ENCODE measurements around the gene IRF2. TPM values are rescaled to one million over a fixed set of nuclear protein-coding genes. Genes with fewer than 3 reads are reported as not detected.

The IRF2 gene
- polyA plus RNA-seq, 1 donor (not counting 4 experiments of a cell fraction or from before 2014, with no cell fraction given), result 23.8 TPM

DNA sequence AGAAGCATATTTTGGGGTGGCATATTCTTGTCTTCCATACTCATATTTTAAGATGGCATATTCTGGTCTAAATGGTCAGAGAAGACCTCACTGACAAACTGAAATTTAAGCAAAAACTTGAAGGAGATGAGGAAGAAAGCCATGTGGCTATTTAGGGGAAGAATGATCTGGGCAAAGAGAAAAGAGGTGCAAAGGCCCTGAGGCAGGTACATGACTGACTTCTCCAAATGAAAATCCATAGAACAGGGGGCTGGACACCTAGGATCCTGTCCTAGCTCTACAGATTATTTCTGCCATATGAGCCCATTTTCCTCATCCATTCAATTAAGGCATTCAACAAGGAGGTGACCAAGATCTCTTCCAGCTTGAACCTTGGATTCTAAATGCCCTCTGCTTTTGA, 105.6 kb downstream of the IRF2 start:
- H3K27me3 ChIP-seq (ENCODE audit: control insufficient read depth, extremely low read depth, insufficient read depth, low read length), result no peaks in the 10 kb centered on the region
- H3K9me1 ChIP-seq (ENCODE audit: control insufficient read depth, extremely low read depth, insufficient read depth, low read length), result peaks cover 2% of the 10 kb centered on the region
- TF ChIP-seq, protein P1, sequence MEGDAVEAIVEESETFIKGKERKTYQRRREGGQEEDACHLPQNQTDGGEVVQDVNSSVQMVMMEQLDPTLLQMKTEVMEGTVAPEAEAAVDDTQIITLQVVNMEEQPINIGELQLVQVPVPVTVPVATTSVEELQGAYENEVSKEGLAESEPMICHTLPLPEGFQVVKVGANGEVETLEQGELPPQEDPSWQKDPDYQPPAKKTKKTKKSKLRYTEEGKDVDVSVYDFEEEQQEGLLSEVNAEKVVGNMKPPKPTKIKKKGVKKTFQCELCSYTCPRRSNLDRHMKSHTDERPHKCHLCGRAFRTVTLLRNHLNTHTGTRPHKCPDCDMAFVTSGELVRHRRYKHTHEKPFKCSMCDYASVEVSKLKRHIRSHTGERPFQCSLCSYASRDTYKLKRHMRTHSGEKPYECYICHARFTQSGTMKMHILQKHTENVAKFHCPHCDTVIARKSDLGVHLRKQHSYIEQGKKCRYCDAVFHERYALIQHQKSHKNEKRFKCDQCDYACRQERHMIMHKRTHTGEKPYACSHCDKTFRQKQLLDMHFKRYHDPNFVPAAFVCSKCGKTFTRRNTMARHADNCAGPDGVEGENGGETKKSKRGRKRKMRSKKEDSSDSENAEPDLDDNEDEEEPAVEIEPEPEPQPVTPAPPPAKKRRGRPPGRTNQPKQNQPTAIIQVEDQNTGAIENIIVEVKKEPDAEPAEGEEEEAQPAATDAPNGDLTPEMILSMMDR (optimal IDR thresholded peaks at IDR 0.05 in 1 of 3, IDR thresholded peaks at IDR 0.05 in 1 of 3, conservative IDR thresholded peaks at IDR 0.05 in 1 of 3; ENCODE audit: extremely low read depth in 1 of 3, insufficient read depth in 2 of 3, low read length in 3 of 3), result no peak
- no peak for TF ChIP-seq EZH2 (IDR thresholded peaks at IDR 0.05; ENCODE audit: low read length)
- H3K27ac ChIP-seq (ENCODE audit: control insufficient read depth, insufficient read depth, low read length), result no peak overlapping the region
- no peaks in the 10 kb centered on the region for H3K36me3 ChIP-seq (ENCODE audit: control insufficient read depth in 2 of 2, extremely low read depth in 1 of 2, insufficient read depth in 2 of 2, low read length in 2 of 2)
- no peak overlapping the region for H3K4me3 ChIP-seq (ENCODE audit: control insufficient read depth in 2 of 3, extremely low read depth in 1 of 3, insufficient read depth in 2 of 3, low read depth in 1 of 3, low read length in 3 of 3)
- H3K79me2 ChIP-seq (ENCODE audit: control insufficient read depth, insufficient read depth, low read length), result no peaks in the 10 kb centered on the region
- H3K4me2 ChIP-seq (ENCODE audit: control insufficient read depth, extremely low read depth, insufficient read depth, low read depth, low read length), result no peak overlapping the region
- no peak for DNase-seq (ENCODE audit: low read depth, low spot score)
- dilution Hi-C loops (cut with MboI; ENCODE audit: extremely low pct_ligation_motif_present, low sequenced_read_pairs), result no loop called here
- H4K20me1 ChIP-seq (ENCODE audit: control insufficient read depth, extremely low read depth, insufficient read depth, low read length), result no peaks in the 10 kb centered on the region
- H2AFZ ChIP-seq (ENCODE audit: control insufficient read depth, low read length), result no peak overlapping the region
- H3K9ac ChIP-seq (ENCODE audit: control insufficient read depth, extremely low read depth, insufficient read depth, low read length), result no peak overlapping the region
- no peaks in the 10 kb centered on the region for H3K4me1 ChIP-seq (ENCODE audit: control insufficient read depth, extremely low read depth, insufficient read depth, low read length)
- no peaks in the 10 kb centered on the region for H3K9me3 ChIP-seq (ENCODE audit: control insufficient read depth, low read depth, low read length)
- FAIRE-seq, result no peak

DNA sequence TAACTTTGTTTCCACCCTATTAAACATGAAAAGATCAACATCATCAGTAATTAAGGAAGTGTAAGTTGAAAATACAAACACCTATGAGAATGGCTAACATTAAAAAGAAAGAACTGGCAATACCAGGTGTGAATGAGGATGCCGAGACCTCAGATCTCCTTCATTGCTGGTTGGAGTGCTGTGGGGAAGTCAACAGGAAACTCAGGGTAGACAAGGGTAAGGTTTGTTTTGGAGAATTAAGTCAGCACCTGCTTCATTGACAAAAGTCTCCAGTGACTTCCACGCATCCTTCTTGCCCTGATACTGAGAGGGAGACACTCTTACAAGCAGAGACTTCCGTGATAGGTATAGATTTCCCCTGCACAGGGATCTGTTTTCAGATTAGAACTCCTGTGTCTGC, 106.1 kb downstream of the IRF2 start:
- no peak overlapping the region for H3K27ac ChIP-seq (ENCODE audit: control insufficient read depth, insufficient read depth, low read length)
- H3K4me3 ChIP-seq (ENCODE audit: control insufficient read depth in 2 of 3, extremely low read depth in 1 of 3, insufficient read depth in 2 of 3, low read depth in 1 of 3, low read length in 3 of 3), result no peak overlapping the region
- no peaks in the 10 kb centered on the region for H3K36me3 ChIP-seq (ENCODE audit: control insufficient read depth in 2 of 2, extremely low read depth in 1 of 2, insufficient read depth in 2 of 2, low read length in 2 of 2)
- no peaks in the 10 kb centered on the region for H3K27me3 ChIP-seq (ENCODE audit: control insufficient read depth, extremely low read depth, insufficient read depth, low read length)
- DNase-seq (ENCODE audit: low read depth, low spot score), result no peak
- FAIRE-seq, result no peak
- H3K9me1 ChIP-seq (ENCODE audit: control insufficient read depth, extremely low read depth, insufficient read depth, low read length), result no peaks in the 10 kb centered on the region
- no peaks in the 10 kb centered on the region for H3K4me1 ChIP-seq (ENCODE audit: control insufficient read depth, extremely low read depth, insufficient read depth, low read length)
- no peaks in the 10 kb centered on the region for H3K79me2 ChIP-seq (ENCODE audit: control insufficient read depth, insufficient read depth, low read length)
- no peak overlapping the region for H2AFZ ChIP-seq (ENCODE audit: control insufficient read depth, low read length)
- H4K20me1 ChIP-seq (ENCODE audit: control insufficient read depth, extremely low read depth, insufficient read depth, low read length), result no peaks in the 10 kb centered on the region
- dilution Hi-C loops (cut with MboI; ENCODE audit: extremely low pct_ligation_motif_present, low sequenced_read_pairs), result no loop called here
- H3K4me2 ChIP-seq (ENCODE audit: control insufficient read depth, extremely low read depth, insufficient read depth, low read depth, low read length), result no peak overlapping the region
- H3K9me3 ChIP-seq (ENCODE audit: control insufficient read depth, low read depth, low read length), result no peaks in the 10 kb centered on the region
- TF ChIP-seq EZH2 (IDR thresholded peaks at IDR 0.05; ENCODE audit: low read length), result no peak
- TF ChIP-seq, protein P1 (optimal IDR thresholded peaks at IDR 0.05 in 1 of 3, IDR thresholded peaks at IDR 0.05 in 1 of 3, conservative IDR thresholded peaks at IDR 0.05 in 1 of 3; ENCODE audit: extremely low read depth in 1 of 3, insufficient read depth in 2 of 3, low read length in 3 of 3), result no peak
- no peak overlapping the region for H3K9ac ChIP-seq (ENCODE audit: control insufficient read depth, extremely low read depth, insufficient read depth, low read length)
